T-helper 22 cell (primary cell): Measurements from ENCODE around the gene FAM200C.
"Not testable (repeated sequence)": the region's sequence is repeated elsewhere in the genome, so short reads cannot be mapped to it uniquely, and the experiment has no call there.

Source experiments
- DNase-seq: peaks from one replicate; pipeline ENCODE4 v3.0.0-alpha.2; 2020; ENCODE audit warnings: low read depth

Gene FAM200C

GRCh38 chr5:160399402-160400353 is at the start of gene FAM200C:
Gene FAM200C, minus strand, starts transcription at chr5:160400054. Its CDS starts 4,564 bp downstream, at chr5:160395490.
- DNase-seq = peak; percentile 53

GRCh38 chr5:160449458-160449857 is 49.6 kb upstream of the FAM200C start:
- DNase-seq = no peak

GRCh38 chr5:160448886-160449285 is 49.0 kb upstream of the FAM200C start:
- DNase-seq = no peak

- DNase-seq = no peak
Observed at GRCh38 chr5:160445751-160446150, 45.9 kb upstream of the FAM200C start.

- DNase-seq = no peak
Observed at GRCh38 chr5:160445132-160445531, 45.3 kb upstream of the FAM200C start.

- no peak for DNase-seq
Observed at GRCh38 chr5:160444407-160444806, 44.6 kb upstream of the FAM200C start.

GRCh38 chr5:160442824-160443431 is 43.1 kb upstream of the FAM200C start:
- DNase-seq = no peak

GRCh38 chr5:160441311-160441781 is 41.5 kb upstream of the FAM200C start:
- no peak for DNase-seq

GRCh38 chr5:160439205-160439600 is 39.3 kb upstream of the FAM200C start:
- peak; percentile 68 for DNase-seq

GRCh38 chr5:160438316-160439204 is 38.7 kb upstream of the FAM200C start:
- DNase-seq = peak; percentile 31

GRCh38 chr5:160437271-160437670 is 37.4 kb upstream of the FAM200C start:
- no peak for DNase-seq

GRCh38 chr5:160436661-160437060 is 36.8 kb upstream of the FAM200C start:
- DNase-seq = not testable (repeated sequence)

GRCh38 chr5:160436017-160436416 is 36.2 kb upstream of the FAM200C start:
- DNase-seq = no peak

- DNase-seq = no peak
Observed at GRCh38 chr5:160435532-160435931, 35.7 kb upstream of the FAM200C start.

GRCh38 chr5:160434022-160434531 is 34.2 kb upstream of the FAM200C start:
- DNase-seq = no peak

- DNase-seq = no peak
Observed at GRCh38 chr5:160432787-160433186, 32.9 kb upstream of the FAM200C start.

- DNase-seq = no peak
Observed at GRCh38 chr5:160432196-160432595, 32.3 kb upstream of the FAM200C start.

GRCh38 chr5:160427607-160428006 is 27.8 kb upstream of the FAM200C start:
- no peak for DNase-seq

- DNase-seq = no peak
Observed at GRCh38 chr5:160423099-160423498, 23.2 kb upstream of the FAM200C start.

- peak; percentile 83 for DNase-seq
Observed at GRCh38 chr5:160421625-160422258, 21.9 kb upstream of the FAM200C start, which contains the start of gene PTTG1. Gene PTTG1, plus strand, starts transcription at chr5:160421855. Its CDS starts 458 bp downstream, at chr5:160422313.

- no peak for DNase-seq
Observed at GRCh38 chr5:160420331-160420610, 20.4 kb upstream of the FAM200C start.
